Ureter (tissue), 1 donor: Measurements from ENCODE around the gene PRKCSH. TPM values are rescaled to one million over a fixed set of nuclear protein-coding genes. Genes with fewer than 3 reads are reported as not detected.
"Not testable (repeated sequence)": the region's sequence is repeated elsewhere in the genome, so short reads cannot be mapped to it uniquely, and the experiment has no call there.

Experiments used
- DNase-seq: peaks from one replicate; pipeline ENCODE4 v3.0.0-alpha.2; 2020; ENCODE audit warnings: low spot score
- total RNA-seq: library from RNA; stranded (reverse); gene quantifications from one replicate; pipeline ENCODE4 v1.2.4, GENCODE V29; 2023
- donor health status: DM: yes; HTN: yes; CAD: no.

PRKCSH gene, protein sequence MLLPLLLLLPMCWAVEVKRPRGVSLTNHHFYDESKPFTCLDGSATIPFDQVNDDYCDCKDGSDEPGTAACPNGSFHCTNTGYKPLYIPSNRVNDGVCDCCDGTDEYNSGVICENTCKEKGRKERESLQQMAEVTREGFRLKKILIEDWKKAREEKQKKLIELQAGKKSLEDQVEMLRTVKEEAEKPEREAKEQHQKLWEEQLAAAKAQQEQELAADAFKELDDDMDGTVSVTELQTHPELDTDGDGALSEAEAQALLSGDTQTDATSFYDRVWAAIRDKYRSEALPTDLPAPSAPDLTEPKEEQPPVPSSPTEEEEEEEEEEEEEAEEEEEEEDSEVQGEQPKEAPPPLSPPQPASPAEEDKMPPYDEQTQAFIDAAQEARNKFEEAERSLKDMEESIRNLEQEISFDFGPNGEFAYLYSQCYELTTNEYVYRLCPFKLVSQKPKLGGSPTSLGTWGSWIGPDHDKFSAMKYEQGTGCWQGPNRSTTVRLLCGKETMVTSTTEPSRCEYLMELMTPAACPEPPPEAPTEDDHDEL
- 267 TPM for total RNA-seq

DNA sequence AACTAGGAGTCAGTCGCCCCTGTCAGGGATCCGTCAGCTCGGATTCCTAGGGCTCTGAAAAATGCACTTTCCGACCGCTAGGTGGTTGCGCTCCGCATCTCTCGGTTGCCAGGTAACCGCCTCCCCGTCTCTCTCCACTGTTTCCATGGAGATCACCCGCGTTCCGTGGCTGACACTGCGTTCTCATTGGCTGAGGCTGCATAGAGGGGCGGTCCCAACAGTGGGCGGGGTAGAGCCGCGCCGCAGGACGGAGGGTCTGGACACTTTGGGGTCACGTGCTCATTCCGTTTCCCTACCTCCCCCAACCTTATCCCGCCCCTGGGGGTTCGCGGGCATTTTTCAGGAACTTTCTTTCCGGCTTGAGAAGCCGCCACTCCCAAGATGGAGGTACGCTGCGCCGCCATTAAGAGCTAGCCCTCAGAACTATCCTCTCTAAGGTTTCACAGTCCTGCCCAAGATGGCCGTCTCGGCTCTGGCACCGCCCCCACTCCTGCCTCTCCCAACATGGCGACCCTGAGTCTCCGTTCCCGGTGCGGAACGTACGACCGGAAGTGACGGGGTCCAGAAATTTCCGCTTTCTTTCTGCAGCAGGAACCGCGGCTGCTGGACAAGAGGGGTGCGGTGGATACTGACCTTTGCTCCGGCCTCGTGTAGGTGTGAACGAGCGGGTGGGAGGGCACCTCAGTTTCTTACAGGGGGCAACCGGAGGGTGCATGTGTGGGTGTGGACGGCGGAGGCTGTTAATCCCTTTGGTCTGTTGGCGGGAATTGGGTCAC is at the start of gene PRKCSH, which contains the start of gene ODAD3:
Gene PRKCSH, plus strand, starts transcription at position 579 of the 776 bp plus-strand sequence. CDS start 483 bp downstream, outside the sequence.
Gene ODAD3, minus strand, starts transcription at position 65 of the 776 bp plus-strand sequence. CDS start 105 bp downstream, outside the sequence.
- peak; percentile 100 for DNase-seq

DNA sequence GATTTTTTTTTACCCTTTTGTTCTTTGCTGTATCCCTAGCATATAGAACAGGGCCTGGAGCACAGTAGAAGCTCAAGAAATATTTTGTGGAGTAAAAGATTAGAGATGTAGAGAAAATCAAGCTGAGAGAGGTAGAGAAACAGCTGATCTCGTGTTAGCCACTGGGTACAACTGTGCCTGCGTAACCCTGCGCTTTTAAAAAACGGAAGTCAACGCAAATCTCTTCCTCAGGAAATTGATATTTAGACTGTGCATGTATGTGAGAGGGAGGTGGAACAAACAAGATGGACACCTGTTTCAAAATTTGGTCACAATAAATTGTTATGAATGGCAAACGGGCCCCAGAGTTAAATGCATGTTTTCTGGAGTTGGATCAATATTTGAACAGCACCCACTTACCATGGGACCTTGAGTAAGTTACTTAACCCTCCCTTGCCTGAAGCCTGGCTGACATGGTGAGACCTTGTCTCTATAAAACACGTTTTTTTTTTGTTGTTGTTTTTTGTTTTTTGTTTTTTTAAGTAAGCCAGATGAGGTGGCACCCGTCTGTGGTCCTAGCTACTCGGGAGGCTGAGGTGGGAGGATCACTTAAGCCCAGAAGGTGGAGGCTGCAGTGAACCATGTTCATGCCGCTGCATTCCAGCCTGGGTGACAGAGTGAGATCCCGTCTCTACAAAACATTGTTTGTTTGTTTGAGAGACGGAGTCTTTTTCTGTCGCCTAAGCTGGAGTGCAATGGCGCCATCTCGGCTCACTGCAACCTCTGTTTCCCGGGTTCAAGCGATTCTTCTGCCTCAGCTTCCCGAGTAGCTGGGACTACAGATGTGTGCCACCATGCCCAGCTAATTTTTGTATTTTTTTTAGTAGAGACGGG is 48.0 kb upstream of the PRKCSH start:
- no peak for DNase-seq

DNA sequence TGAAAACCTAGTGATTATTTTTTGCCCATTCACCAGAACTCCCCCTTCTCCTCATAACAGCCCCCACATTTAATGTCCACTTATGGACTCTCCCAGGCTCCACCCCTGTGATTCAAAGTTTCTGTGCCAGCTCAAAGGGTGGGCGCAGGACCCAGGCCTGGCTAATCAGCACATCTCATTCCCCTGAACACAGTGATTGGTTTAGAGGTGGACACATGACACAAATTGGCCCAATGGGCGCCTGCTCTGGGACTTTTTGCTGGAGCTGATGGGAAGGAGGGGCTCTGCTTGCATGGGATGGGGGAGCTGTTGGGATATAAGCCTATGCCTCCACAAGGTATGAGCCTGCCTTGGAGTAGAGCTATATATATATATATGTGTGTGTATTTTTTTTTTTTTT is 45.1 kb upstream of the PRKCSH start:
- no peak for DNase-seq

DNA sequence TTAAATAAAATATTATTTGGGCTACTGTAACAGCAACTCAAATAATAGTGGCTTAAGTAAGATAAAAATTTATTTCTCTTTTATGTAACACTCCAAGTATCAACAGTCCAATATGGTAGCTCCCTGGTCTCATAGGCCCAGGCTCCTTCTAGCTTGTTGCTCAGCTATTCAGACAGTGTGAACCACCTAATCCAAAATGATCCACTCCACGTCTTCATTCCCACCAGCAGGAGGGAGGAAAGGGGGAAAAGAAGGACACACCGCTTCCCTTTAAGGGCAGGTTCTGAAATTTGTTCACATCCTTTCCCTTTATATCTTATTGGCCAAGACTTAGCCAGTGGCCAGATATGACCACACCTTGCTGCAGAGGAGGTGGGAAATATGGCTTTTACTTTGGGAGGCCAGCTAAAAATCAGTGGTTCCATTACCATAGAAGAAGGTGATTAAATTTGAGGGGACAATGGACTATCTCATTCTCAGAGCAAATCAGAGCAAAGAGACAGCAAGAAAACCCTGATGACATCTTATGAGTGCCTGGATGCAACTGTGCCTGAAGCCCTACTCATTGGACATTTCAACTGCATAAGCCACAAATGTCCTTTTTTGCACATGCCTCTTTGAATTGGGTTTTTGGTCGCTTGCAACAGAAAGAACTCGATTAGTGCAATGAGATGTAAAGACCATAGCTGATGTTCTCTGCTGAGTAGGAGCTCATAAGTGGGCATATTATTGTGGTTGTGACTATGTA is 44.3 kb upstream of the PRKCSH start:
- DNase-seq: no peak

DNA sequence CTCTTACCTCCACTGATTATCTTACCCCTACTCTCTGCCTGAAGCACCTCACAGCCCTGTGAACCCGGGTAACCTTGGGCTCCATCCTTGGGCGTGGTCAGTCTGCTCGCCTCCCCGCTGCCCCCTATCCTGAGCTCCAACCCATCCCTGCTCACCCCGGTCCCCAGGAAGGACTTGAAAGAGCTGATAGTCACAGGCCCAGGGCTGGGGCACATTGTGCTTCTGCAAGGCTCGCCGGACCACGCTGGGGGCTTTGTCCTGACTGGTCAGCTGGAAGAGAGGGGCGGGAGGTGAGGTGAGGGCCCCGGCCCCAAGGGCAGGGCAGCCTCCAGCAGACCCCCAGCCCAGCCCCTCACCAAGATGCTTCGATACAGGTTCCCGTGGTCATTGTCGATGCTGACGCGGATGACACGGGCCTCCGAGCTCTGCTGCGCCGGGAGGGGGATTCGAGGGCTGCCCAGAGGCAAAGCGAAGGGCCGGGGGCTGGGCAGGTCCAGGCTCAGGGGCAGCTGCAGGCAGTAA is 38.3 kb upstream of the PRKCSH start:
- no peak for DNase-seq

DNA sequence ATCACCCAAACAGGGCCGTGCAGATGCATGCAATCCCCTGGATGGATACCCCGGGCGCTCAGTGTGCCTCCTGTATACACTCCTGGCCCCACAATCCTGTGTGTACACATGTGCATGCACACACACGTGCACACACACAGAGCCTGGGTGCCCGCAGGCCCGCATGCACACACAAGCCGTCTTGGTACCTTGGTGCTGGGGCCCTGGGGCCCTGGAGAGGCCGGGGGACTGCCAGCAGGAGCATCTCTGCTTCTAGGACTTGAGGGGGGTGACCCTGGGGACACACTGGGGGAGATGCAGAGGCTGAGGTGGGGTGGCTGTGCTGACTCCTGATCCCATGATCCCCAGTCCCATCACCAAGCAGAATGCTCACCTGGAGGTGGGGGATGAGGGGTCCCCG is 35.8 kb upstream of the PRKCSH start:
- no peak for DNase-seq

DNA sequence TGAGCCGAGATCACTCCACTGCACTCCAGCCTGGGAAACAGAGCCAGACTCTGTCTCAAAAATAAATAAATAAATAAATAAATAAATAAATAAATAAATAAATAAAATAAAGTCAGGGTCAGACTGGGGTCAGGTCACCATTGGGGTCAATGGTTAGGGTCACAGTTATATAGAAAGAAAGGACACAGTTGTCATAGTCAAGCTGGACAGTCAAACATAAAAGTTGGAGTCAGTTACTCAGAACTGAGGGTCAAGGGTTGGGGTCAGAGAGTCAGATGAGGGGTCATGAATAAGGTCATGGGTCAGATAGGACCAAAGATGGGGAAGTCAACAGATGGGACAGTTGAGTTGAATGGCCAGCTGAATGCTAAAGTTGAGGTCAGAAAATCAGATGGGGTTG is 34.6 kb upstream of the PRKCSH start:
- DNase-seq: no peak

DNA sequence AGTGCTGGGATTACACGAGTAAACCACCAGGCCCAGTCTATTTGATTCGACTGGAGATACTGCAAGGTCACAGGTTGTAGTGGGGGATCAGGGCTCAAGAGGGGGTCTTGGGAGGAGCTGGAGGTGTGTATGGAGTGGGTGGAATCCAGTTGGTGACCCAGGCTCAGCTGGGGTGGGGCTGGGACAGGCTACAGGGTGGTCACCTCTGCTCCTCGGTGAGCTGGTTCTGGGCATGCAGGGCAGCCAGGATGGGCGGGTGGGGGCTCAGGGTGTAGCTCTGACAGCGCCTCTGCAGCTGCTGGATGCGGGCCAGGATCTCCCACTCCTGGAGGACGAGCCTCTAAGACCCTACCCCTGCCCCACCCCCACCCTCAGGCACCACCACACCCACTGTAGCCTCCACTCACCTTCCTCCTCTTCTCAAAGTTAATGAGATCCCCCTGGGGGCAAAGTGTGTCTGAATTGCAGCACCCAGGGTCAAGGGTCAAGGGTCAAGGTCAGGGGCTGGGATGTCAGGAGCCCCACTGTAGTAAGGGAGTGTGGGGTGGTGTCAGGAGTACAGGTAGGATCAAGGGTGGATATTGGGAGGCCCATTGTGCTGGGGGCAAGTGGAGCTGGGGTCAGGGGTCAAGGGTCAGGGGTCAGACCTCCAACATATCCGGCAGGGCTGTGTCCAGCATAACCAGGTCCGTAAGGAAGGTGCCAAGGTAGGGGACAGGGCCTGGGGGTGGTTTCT is 33.5 kb upstream of the PRKCSH start:
- DNase-seq: no peak

DNA sequence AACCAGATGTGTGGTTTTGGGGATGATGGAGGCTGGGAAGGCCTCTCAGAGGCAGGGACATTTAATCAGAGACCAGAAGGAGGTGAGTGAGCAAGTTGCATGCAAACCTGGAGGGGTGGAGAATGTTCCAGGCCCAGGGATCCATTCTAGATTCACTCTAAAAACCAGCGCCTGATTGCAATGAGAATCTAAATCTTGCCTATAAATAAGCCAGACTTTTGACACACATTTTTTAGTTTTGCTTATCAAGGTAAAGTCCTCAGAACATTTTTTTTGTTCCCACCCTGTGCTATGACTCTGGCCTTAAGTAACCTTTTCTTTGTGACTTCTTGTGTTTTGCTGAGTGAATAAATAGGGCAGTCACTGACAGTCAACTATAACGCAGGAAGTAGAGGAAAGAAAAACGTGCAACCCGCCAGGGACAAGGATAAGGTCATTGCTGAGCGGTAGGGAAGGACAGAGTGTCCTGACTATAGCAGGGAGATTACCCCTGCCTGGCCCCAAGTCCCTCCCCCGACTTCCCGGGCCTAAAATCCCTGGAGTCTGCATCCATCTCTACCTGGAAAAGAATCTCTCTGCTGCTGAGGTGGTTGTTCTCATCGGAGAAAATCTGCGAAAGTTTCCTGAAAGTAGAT is 30.7 kb upstream of the PRKCSH start:
- DNase-seq: no peak

DNA sequence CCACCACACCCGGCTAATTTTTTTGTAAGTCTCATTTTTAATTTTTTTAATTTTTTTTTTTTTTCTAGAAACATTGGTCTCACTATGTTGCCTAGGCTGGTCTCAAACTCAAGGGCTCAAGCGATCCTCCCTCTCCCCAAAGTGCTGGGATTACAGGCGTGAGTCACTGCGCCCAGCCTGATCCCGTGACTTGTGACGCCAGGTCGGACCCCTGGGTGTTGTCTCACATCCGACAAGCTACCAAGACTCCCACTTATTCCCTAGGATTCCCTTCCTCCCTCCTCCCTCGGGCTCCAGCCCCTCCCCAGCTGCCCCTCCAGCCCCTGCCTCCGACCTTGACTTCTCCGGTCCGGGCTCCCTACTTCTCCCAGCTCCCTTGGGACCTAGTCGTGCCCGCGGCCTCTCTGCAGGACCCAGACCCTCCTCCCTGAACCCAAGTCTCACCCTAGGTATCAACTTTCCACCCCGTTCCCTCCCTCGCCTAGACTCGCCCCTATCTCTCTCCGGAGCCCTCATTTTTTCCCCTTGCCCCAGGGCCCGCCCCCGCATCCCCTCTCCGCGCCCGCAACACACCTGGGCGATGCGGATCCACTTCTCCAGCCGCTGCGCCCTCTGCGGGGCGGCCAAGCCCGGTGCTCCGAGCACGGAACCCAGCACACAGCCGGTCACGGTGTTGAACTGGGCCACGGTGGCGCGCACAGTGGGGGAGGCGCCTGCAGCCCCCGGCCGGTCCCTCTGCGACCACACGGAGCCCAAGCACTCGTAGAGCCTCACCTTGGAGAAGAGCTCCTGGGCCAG is 29.4 kb upstream of the PRKCSH start:
- no peak for DNase-seq

DNA sequence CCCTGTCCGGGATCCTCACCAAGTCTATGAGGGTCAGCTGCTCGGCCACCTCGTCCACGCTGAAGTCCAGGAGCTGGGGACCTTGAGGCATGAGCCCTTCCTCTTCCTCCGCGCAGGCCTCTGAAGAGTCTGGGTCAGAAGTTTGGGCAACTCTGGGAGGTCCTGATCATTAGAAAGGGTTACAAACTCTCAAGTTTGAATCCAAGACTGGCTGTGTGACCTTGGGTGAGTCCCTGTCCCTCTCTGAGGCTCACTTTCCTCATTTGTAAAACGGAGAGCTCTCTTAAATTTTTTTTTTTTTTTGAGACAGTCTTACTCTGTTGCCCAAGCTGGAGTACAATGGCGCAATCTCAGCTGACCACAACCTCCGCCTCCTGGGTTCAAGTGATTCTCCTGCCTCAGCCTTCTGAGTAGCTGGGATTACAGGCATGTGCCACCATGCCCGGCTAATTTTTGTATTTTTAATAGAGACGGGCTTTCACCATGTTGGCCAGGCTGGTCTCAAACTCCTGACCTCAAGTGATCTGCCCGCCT is 28.7 kb upstream of the PRKCSH start:
- DNase-seq: not testable (repeated sequence)

DNA sequence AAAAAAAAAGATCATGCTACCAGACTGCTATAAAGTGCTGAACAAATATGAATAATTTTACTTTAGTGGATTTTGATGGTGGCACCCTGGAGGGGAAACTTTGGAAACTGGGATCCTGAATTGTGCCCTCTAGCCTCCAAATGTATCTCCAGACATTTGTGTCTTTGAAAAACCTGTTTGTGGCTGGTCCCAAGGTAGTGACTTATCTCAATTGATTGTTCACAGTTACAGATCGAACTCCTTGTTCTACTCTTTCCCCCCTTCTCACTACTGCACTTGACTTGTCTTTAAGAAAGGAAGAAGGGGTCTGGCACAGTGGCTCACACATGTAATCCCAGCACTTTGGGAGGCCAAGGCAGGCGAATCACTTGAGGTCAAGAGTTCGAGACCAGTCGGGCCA is 26.8 kb upstream of the PRKCSH start:
- DNase-seq: no peak

DNA sequence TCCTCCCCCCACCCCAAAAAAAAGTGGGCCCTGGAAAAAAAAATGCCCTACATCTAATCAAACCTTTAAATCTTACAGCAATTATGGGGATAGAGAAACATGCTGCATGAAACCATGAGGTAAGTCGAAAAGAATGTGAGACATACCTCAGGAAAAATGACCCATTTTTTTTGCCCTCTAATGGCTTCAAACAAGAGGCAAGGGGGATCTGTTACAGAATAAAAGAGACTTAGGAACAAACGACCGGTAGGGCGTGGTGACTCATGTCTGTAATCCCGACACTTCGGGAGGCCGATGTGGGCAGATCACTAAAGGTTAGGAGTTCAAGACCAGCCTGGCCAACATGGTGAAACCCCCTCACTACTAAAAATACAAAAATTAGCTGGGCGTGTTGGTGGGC is 24.8 kb upstream of the PRKCSH start:
- no peak for DNase-seq

DNA sequence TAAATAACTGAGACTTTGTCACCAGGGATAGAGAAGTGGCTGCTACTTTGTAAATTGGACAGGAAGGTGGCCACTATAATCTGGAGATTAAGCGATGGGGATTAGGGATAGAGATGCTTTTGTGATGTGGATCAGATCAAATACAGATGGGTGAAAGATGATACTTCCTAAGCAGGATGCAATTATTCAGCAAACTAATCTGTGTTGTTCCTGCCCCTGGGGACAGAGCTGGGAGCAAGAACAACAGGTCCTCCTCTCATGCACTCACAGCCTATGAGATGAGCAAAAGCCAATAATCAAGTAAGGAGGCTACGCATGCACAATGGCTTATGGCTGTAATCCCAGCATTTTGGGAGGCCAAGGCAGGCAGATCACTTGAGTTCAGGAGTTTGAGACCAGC is 20.9 kb upstream of the PRKCSH start:
- DNase-seq: no peak

DNA sequence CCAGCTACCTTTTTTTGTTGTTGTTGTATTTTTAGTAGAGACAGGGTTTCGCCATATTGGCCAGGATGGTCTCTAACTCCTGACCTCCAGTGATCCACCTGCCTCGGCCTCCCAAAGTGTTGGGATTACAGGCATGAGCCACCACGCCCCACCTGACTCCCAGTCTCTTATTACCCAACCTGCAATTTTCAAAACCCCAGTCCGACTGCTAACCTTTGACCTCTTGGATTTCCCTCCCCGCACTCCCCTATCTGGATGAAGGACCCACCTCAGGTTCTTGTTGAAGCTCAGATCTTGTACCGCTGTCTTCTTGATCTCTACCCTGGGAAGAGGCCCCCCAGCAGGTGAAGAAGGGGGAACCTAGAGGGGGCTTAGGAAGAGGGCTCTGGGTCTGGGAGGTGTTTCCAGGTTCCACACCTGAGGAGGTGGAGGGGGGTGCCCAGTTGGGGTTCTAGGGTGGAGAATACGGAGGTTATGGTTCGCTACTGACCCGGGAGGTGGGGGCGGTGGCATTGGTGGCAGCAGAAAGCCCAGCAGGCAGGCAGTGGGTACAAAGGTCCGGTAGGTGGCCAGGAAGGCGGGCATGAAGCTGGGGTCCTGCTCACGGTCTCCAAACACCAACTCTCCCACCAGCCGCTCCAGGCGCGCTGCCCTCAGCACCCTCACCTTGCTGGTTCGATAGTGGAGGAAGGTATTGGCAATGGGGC is 18.9 kb upstream of the PRKCSH start:
- DNase-seq: no peak

DNA sequence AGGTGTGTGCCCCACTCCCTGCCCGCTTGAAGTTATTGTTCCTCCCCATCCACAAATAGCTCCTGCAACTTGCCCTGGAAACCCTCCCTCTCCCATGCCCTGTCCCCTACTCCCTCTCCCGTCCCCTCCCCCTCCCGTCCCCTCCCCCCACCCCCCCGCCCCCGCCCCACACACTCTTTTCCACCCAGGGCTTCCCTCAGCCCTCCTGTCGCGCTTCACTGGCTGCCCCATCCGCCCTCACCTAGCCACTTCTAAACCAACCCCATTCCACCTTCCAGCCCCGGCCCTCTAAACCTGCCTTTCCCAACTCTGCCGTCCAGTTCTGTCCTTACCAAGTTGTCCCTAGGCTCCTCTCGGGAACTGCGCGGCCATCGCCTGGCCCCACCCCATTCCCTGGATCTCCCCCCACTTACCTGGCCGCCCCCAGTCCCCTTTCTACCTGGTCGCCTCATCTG is 17.3 kb upstream of the PRKCSH start:
- DNase-seq: no peak
